ENCODE results near the gene VPS29.
"Not testable (repeated sequence)": the region's sequence is repeated elsewhere in the genome, so short reads cannot be mapped to it uniquely, and the experiment has no call there.

VPS29 gene

DNA sequence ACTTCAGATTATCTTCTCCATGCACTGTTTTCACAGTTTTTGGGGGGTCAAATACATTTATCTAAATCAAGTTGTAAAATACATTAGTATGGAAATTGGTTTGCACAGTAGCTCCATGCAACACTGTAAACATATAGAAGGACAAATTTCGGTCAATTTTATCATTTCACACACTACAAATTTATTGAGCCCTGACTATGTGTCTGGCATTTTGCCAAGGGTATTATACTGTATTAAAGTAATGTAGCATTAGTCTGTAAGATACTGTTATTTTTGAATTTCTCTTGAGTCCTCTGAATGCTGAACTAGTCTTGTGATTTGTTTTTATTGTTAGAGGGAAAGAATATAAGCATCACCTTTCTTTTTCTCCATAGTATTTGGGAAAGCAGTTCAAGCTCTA is 1.5 kb upstream of the VPS29 start:
- Mint-ChIP-seq H3K9me3 (peaks cover 9% of the 10 kb centered on the region), H3K27me3 (peaks cover 3% of the 10 kb centered on the region), H3K36me3 (ENCODE audit: low read depth) (peaks cover 20% of the 10 kb centered on the region), H3K4me1 (peaks cover 40% of the 10 kb centered on the region), H3K4me3 (peak overlapping the region; percentile 26), H3K27ac (no peak overlapping the region)
- DNase-seq (no peak), ATAC-seq (no peak)

DNA sequence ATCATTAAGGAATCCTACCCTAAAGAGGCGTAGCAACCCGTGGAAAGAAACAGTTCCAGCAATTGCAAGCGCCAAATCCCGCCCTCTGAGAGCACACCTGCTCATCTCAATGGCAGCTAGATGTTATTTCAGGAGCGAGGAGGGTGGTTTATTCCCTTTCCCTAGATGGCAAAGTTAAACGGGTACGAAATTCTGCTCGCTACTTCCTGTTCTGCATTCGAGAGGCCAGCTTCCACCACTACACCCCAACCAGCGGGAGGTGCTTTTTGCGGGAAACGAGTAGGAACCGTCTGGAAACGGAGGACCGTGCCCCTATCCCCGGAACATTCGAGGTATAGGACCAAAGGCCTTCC is 536 bp downstream of the VPS29 start:
- peak overlapping the region; percentile 99 for H3K27ac Mint-ChIP-seq
- no peak for DNase-seq
- peaks cover 43% of the 10 kb centered on the region for H3K4me1 Mint-ChIP-seq
- H3K4me3 Mint-ChIP-seq: peak overlapping the region; percentile 95
- ATAC-seq: no peak
- H3K9me3 Mint-ChIP-seq: peaks cover 9% of the 10 kb centered on the region
- H3K27me3 Mint-ChIP-seq: peaks cover 3% of the 10 kb centered on the region
- H3K36me3 Mint-ChIP-seq (ENCODE audit: low read depth): peaks cover 23% of the 10 kb centered on the region

DNA sequence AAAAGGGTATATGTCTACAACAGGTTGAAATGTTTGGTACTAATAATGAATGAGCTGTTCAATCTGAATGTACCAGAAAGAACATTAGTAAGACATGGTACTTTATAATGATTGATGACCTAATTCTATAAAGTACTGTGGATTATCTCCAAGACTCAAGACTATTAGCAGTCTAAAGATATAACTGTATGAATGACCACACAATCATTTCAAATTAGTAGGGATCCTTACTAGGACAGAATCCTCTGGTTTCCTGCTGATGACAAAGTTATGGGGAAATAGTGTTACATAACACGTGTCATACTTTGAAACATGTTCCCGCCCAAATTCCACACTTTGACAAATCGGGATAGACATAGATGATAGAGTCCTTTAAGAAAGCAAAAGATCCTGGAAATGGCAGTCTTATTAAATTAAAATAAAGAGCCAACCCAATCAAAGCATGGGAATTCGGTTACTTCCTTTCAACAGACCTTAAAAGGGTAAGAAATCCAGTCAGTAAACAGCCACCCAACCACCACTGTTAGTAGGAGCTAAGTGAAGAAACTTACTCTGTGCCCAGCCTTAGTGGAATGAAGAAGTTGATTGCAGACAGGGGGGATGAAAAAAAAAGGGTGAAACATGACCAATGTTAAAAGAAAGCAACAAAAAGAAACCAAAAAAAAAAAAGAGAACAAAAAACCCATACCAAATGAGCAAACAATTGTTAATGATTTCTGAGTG is 2.8 kb downstream of the VPS29 start:
- Mint-ChIP-seq H3K4me3 (peak overlapping the region; percentile 13), H3K36me3 (ENCODE audit: low read depth) (peaks cover 35% of the 10 kb centered on the region), H3K27me3 (peaks cover 3% of the 10 kb centered on the region), H3K4me1 (peaks cover 43% of the 10 kb centered on the region), H3K27ac (peak overlapping the region; percentile 13), H3K9me3 (peaks cover 9% of the 10 kb centered on the region)
- DNase-seq (no peak), ATAC-seq (no peak)

DNA sequence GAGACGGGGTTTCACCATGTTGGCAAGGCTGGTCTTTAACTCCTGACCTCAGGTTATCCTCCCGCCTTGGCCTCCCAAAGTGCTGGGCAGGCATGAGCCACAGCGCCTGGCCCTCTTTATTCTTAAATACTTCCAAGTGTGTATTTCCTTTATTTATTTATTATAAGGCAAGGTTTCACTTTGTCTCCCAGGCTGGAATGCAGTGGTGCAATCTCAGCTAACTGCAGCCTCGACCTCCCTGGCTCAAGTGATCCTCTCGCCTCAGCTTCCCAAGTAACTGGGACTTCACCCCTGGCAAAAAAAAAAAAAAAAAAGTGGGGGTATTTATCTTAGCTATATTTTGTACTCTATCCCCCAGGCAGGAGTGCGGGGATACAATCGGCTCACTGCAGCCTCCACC is 26.5 kb downstream of the VPS29 start:
- peaks cover 22% of the 10 kb centered on the region for H3K36me3 Mint-ChIP-seq (ENCODE audit: low read depth)
- no peak overlapping the region for H3K27ac Mint-ChIP-seq
- DNase-seq: no peak

DNA sequence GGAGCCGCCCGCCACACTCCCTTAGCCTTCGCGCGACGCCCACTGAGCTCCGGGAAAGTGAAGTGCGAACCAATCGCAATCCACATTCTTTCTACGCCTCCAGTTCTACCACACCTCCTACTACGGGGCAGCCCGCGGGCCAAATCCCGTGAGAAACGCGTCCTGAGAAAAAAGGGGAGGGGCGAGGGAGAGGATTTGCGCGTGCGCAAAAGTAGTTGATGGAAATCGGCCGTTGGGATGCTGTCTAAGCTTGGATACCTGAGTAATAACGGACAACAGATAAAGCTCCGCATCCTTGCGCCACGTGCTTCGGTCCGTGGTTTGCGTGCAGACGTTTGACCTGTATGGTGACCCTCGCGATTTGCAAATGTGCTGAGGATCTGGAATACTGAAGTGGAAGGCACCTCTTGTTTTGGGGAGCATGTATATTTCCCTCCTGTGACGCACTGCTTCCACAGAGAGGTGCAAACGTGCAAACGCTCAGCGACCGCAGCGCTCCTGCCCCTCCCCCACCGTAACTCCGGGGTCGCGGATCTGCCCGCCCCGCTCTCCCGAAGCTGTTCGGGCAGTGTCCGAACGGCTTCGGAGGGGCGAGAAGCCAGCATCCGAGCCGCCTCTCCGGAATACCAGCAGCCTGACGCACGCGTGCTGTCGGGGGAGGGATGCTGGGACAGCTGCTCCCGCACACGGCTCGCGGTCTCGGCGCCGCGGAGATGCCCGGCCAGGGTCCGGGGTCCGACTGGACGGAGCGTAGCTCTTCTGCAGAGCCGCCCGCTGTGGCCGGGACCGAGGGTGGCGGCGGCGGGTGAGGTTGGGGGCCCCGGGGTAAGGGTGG is 33.5 kb downstream of the VPS29 start, which contains the start of the genes FAM216A and GPN3:
Gene FAM216A (plus strand): TSS at position 632 of the 835 bp plus-strand sequence. CDS start 31 bp downstream, at position 663.
Gene GPN3 (minus strand): TSS at position 44 of the 835 bp plus-strand sequence. CDS start 54 bp downstream, outside the sequence.
- ATAC-seq (peak; percentile 79), DNase-seq (peak; percentile 93)
- H3K4me3 Mint-ChIP-seq: peak within 1 kb of the TSS; percentile 99
- H3K27me3 Mint-ChIP-seq: peaks cover 5% of the 10 kb centered on the region
- H3K36me3 Mint-ChIP-seq (ENCODE audit: low read depth): peaks cover 41% of the 10 kb centered on the region
- H3K9me3 Mint-ChIP-seq: no peaks in the 10 kb centered on the region
- H3K27ac Mint-ChIP-seq: peak within 1 kb of the TSS; percentile 100
- H3K4me1 Mint-ChIP-seq: peaks cover 55% of the 10 kb centered on the region

More for the DNA sequence above, 26.5 kb downstream of the VPS29 start:
- Mint-ChIP-seq H3K9me3 (no peaks in the 10 kb centered on the region), H3K27me3 (no peaks in the 10 kb centered on the region), H3K4me1 (peaks cover 19% of the 10 kb centered on the region), H3K4me3 (no peak overlapping the region)
- ATAC-seq: no peak

DNA sequence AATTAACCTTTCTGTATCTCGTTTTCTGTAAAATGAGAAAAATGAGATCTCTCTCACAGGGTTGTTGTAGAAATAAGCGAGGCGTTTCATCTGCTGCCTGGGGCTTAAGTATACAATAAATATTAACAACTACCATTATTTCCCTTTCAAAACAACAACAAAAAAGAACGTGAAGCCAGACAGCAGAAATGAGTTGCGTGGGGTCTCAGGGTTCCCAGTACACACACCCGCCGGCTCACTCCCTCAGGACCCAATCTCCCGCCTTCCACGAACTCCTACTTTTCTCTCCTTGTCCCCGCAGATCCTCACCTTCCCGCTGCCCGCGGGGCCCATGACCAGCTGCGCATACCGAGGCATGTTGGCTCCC is 34.1 kb downstream of the VPS29 start:
- Mint-ChIP-seq H3K27ac (peak overlapping the region; percentile 100), H3K27me3 (peaks cover 5% of the 10 kb centered on the region), H3K4me1 (peaks cover 52% of the 10 kb centered on the region), H3K9me3 (no peaks in the 10 kb centered on the region), H3K36me3 (ENCODE audit: low read depth) (peaks cover 41% of the 10 kb centered on the region), H3K4me3 (peak overlapping the region; percentile 99)
- DNase-seq (no peak), ATAC-seq (no peak)

DNA sequence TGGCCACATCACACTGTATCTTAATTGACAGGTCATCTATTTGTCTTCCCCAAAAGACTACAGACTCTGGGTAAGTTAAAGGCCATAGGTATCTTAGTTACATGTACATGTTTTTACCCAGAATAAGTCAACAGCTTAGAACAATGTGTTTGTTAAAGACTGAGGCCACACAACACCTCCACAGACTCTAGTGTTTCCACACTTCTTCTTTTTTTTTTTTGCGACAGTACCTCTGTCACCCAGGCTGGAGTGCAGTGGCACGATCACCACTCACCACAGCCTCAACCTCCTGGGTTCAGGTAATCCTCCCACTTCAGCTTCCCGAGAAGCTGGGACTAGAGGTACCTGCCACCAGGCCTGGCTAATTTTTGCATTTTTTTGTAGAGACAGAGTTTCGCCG is 35.1 kb downstream of the VPS29 start:
- no peaks in the 10 kb centered on the region for H3K9me3 Mint-ChIP-seq
- H3K4me3 Mint-ChIP-seq: peak overlapping the region; percentile 99
- H3K27me3 Mint-ChIP-seq: peaks cover 5% of the 10 kb centered on the region
- H3K4me1 Mint-ChIP-seq: peaks cover 52% of the 10 kb centered on the region
- peaks cover 45% of the 10 kb centered on the region for H3K36me3 Mint-ChIP-seq (ENCODE audit: low read depth)
- H3K27ac Mint-ChIP-seq: no peak overlapping the region
- DNase-seq: no peak
- ATAC-seq: no peak

DNA sequence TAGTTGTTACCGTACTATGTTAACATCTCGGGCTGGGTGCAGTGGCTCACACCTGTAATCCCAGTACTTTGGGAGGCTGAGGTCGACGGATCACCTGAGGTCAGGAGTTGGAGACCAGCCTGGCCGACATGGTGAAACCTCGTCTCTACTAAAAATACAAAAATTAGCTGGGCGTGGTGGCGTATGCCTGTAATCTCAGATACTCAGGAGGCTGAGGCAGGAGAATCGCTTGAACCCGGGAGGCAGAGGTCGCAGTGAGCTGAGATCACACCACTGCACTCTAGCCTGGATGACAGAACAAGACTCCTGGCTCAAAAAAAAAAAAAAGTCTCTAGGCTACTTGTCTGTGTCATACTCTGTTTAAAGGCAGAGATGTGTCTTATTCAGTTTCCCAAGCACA is 36.1 kb downstream of the VPS29 start:
- not testable (repeated sequence) for H3K27me3 Mint-ChIP-seq, H3K9me3 Mint-ChIP-seq, ATAC-seq, H3K4me3 Mint-ChIP-seq, DNase-seq, H3K27ac Mint-ChIP-seq
- H3K4me1 Mint-ChIP-seq: peaks cover 45% of the 10 kb centered on the region
- H3K36me3 Mint-ChIP-seq (ENCODE audit: low read depth): peaks cover 44% of the 10 kb centered on the region

DNA sequence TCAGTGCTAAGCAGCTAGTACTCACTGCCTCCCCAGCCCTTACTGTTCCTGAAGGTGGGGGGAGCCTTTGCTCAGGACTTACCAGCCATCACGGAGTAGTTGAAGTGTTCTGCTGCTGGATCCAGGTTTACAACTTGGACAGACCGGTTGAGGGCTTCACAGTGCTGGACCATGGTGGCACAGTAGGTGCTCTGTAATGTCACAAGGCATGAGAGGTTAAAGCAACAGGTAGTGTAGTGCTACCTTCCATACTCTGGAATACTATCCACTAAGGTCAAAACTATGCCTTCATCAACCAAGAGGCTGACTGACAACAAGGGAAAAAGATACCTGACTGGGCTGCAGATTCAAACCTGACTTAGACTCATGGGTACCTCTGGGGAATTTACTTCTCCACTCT is 36.9 kb downstream of the VPS29 start:
- Mint-ChIP-seq H3K4me1 (peaks cover 38% of the 10 kb centered on the region), H3K27ac (no peak overlapping the region), H3K36me3 (ENCODE audit: low read depth) (peaks cover 41% of the 10 kb centered on the region), H3K4me3 (no peak overlapping the region), H3K9me3 (no peaks in the 10 kb centered on the region), H3K27me3 (peaks cover 5% of the 10 kb centered on the region)
- DNase-seq (no peak), ATAC-seq (no peak)

DNA sequence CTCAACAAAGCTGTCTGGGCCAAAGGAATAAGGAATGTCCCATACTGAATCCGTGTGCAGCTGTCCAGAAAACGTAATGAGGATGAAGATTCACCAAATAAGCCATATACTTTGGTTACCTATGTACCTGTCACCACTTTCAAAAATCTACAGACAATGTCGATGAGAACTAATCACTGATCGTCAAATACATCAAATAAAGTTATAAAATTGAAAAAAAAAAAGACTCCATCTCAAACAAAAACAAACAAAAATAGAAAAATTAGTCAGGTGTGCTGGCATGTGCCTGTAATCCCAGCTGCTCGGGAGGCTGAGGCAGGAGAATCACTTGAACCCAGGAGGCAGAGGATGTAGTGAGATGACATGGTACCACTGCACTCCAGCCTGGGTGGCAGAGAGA is 40.7 kb downstream of the VPS29 start:
- not testable (repeated sequence) for H3K4me1 Mint-ChIP-seq, H3K9me3 Mint-ChIP-seq, H3K27ac Mint-ChIP-seq, H3K4me3 Mint-ChIP-seq, H3K27me3 Mint-ChIP-seq, ATAC-seq, DNase-seq
- H3K36me3 Mint-ChIP-seq (ENCODE audit: low read depth): peaks cover 42% of the 10 kb centered on the region

DNA sequence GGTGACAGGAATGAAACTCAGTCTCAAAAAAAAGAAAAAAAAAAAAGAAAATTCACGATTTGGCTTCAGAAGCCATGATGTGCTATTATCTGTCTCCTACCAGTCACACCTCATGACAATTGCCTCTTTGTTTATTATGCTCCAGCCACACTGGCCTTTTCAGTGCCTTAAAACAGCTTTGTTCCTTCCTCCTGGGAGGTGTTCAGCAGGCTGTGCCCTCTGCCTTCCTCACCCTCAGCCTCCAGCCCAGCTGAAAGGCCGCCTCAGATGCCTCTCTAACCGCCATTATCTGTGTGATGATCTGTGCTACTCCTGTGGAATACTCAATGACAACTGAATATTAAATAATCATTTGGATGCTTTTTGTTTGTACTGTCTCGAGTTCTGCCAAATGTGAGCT is 43.2 kb downstream of the VPS29 start:
- no peak for ATAC-seq
- H3K27me3 Mint-ChIP-seq: no peaks in the 10 kb centered on the region
- H3K27ac Mint-ChIP-seq: no peak overlapping the region
- H3K4me3 Mint-ChIP-seq: no peak overlapping the region
- H3K9me3 Mint-ChIP-seq: no peaks in the 10 kb centered on the region
- peaks cover 38% of the 10 kb centered on the region for H3K36me3 Mint-ChIP-seq (ENCODE audit: low read depth)
- peaks cover 12% of the 10 kb centered on the region for H3K4me1 Mint-ChIP-seq
- no peak for DNase-seq

DNA sequence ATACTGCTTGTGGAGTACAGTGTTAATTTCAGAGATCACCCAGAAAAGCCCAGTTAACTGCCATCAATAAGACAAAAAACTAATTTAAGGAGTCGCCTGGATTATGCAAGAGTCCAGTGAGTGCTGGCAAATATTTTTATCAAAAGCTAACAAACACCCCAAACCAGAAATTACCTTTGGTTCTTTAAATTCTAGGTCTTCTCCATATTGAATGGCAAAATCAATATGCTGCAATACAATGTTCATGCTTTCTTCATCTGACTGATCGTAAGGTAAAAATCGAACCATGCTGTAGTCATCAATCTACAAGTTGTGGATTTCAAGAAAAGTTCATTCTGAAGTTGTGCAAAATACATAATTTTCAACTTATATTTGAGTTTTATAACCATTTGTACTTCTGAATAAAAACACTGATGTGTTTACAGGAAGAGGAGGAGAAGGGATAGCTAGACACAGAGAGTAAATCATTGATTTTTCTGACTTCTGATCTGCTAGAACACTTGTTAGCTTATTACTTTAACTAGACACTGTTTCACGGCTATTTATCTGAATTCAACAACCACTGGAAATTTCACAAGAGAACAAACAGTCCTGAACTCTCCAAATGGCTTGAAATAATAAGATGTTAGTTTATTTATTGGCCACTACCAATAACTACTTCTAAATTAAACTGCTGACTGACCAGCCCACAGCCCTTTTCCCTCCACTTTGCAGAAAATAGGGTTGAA is 48.2 kb downstream of the VPS29 start:
- H3K27me3 Mint-ChIP-seq: no peaks in the 10 kb centered on the region
- no peak overlapping the region for H3K4me3 Mint-ChIP-seq
- peaks cover 27% of the 10 kb centered on the region for H3K4me1 Mint-ChIP-seq
- H3K9me3 Mint-ChIP-seq: no peaks in the 10 kb centered on the region
- ATAC-seq: no peak
- peaks cover 43% of the 10 kb centered on the region for H3K36me3 Mint-ChIP-seq (ENCODE audit: low read depth)
- no peak for DNase-seq
- H3K27ac Mint-ChIP-seq: no peak overlapping the region

DNA sequence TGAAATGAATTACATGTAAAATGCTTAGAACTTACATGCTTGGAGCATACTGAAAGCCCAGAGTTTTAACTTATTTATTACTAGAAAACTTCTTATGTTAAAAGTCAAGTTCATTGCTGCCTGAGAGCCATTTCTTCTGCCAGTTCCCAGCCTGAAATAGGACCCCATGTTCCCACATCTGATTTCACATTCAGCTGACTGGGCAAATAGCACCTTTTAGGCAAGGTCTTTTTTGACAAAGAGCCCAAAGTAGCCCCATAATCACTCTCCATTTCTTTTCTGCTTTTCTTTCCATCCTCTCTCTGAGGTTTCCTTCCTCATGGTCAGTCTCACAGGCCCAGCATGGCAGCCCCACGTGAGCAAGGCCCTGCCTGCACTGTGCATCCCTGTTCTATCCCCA is 50.6 kb downstream of the VPS29 start:
- no peak for ATAC-seq
- H3K9me3 Mint-ChIP-seq: no peaks in the 10 kb centered on the region
- peaks cover 45% of the 10 kb centered on the region for H3K36me3 Mint-ChIP-seq (ENCODE audit: low read depth)
- peaks cover 39% of the 10 kb centered on the region for H3K4me1 Mint-ChIP-seq
- no peak for DNase-seq
- peak overlapping the region; percentile 99 for H3K27ac Mint-ChIP-seq
- H3K4me3 Mint-ChIP-seq: peak overlapping the region; percentile 24
- no peaks in the 10 kb centered on the region for H3K27me3 Mint-ChIP-seq

DNA sequence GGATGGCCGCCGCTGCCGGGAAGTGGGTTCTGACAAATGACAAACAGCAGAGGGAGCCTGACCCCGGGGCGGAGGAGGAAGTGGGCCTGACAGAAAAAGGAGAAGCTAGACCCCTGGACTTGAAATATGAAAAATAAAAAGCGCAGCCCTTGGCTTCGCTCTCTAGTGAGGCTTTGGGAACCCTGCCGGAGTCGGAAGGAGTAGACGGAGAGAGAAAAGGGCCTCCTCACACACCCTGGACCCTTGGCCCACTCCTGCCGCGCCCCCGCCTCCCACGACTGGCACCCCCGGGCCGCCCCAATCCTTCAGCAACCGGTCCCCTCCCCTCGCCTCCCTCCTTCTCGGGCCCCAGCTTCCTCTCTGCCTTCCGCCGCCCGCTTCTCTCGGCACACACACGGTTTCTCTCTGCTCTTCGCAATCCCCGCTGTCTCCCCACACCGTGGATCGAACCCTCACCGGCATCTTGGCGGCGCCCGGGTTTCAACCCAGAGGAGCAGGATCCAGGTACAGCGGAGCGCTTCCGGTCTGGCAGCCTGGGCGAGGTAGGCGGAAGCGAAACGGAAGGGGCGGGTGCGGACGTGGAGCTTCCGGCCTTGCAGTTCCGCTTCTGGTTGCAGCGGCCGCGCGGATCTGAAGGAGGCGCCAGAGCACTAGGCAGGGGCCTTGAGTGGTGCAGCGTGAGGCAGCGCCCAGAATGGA is 52.0 kb downstream of the VPS29 start, which contains the start of gene ARPC3:
Gene ARPC3 (minus strand): TSS at position 539 of the 699 bp plus-strand sequence. CDS start 77 bp downstream, at position 462.
- Mint-ChIP-seq H3K27ac (peak within 1 kb of the TSS; percentile 99), H3K9me3 (no peaks in the 10 kb centered on the region), H3K36me3 (ENCODE audit: low read depth) (peaks cover 45% of the 10 kb centered on the region), H3K4me1 (peaks cover 42% of the 10 kb centered on the region), H3K4me3 (peak within 1 kb of the TSS; percentile 99), H3K27me3 (no peaks in the 10 kb centered on the region)
- DNase-seq (peak; percentile 97), ATAC-seq (peak; percentile 99)
